ENCODE results near the gene SPSB3.
"Not testable (repeated sequence)": the region's sequence is repeated elsewhere in the genome, so short reads cannot be mapped to it uniquely, and the experiment has no call there.

Gene SPSB3

GRCh38 chr16:1808691-1809090 lies 26.3 kb upstream of the SPSB3 start:
- no peak overlapping the region for H3K27ac ChIP-seq
- H3K4me3 ChIP-seq, result no peak overlapping the region
- TF ChIP-seq, protein P1, sequence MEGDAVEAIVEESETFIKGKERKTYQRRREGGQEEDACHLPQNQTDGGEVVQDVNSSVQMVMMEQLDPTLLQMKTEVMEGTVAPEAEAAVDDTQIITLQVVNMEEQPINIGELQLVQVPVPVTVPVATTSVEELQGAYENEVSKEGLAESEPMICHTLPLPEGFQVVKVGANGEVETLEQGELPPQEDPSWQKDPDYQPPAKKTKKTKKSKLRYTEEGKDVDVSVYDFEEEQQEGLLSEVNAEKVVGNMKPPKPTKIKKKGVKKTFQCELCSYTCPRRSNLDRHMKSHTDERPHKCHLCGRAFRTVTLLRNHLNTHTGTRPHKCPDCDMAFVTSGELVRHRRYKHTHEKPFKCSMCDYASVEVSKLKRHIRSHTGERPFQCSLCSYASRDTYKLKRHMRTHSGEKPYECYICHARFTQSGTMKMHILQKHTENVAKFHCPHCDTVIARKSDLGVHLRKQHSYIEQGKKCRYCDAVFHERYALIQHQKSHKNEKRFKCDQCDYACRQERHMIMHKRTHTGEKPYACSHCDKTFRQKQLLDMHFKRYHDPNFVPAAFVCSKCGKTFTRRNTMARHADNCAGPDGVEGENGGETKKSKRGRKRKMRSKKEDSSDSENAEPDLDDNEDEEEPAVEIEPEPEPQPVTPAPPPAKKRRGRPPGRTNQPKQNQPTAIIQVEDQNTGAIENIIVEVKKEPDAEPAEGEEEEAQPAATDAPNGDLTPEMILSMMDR (IDR thresholded peaks at IDR 0.05), result no peak
- DNase-seq (ENCODE audit: low spot score), result no peak

DNA sequence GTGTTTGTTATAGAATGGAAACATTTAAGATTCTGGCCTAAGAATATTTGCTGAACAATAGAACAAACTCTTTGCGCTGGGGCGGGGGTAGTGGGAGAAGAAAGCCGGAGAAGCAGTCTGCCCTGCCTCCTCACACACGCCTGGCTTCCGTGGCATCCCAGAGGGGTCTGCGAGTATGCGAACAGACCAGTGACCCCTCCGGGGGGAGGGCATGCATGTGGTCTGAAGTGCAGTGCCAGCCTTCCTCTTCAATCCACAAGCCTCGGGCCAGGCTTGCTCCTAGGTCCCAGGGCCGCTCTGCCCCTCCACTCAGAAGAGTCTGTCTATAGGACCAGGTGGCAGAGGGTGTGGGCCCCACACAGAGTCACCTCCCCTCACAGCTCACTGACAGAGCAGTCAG lies 25.3 kb upstream of the SPSB3 start:
- TF ChIP-seq, protein P1 (IDR thresholded peaks at IDR 0.05), result no peak
- no peak overlapping the region for H3K4me3 ChIP-seq
- no peak for DNase-seq (ENCODE audit: low spot score)
- no peak overlapping the region for H3K27ac ChIP-seq

- TF ChIP-seq, protein P1 (IDR thresholded peaks at IDR 0.05), result no peak
- Histone ChIP-seq H3K4me3 (no peak overlapping the region), H3K27ac (no peak overlapping the region)
- DNase-seq (ENCODE audit: low spot score), result no peak
These were observed 18.3 kb upstream of the SPSB3 start for GRCh38 chr16:1800701-1801100.

DNA sequence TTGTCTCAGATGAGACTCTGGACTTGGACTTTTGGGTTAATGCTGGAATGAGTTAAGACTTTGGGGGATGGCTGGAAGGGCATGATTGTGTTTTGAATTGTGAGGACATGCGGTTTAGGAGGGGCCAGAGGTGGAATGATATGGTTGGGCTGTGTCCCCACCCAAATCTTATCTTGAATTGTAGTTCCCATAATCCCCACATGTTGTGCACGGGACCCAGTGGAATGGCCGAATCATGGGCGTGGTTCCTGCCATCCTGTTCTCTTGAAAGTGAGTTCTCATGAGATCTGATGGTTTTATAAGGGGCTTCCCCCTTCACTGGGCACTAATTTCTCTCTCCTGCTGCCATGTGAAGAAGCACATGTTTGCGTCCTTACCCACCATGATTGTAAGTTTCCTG lies 16.9 kb upstream of the SPSB3 start:
- H3K4me3 ChIP-seq; H3K27ac ChIP-seq; DNase-seq (ENCODE audit: low spot score): not testable (repeated sequence)

GRCh38 chr16:1794908-1795666 lies 12.7 kb upstream of the SPSB3 start:
- H3K27ac ChIP-seq, result no peak overlapping the region
- no peak overlapping the region for H3K4me3 ChIP-seq
- TF ChIP-seq, protein P1 (IDR thresholded peaks at IDR 0.05), result no peak
- DNase-seq (ENCODE audit: low spot score), result no peak

DNA sequence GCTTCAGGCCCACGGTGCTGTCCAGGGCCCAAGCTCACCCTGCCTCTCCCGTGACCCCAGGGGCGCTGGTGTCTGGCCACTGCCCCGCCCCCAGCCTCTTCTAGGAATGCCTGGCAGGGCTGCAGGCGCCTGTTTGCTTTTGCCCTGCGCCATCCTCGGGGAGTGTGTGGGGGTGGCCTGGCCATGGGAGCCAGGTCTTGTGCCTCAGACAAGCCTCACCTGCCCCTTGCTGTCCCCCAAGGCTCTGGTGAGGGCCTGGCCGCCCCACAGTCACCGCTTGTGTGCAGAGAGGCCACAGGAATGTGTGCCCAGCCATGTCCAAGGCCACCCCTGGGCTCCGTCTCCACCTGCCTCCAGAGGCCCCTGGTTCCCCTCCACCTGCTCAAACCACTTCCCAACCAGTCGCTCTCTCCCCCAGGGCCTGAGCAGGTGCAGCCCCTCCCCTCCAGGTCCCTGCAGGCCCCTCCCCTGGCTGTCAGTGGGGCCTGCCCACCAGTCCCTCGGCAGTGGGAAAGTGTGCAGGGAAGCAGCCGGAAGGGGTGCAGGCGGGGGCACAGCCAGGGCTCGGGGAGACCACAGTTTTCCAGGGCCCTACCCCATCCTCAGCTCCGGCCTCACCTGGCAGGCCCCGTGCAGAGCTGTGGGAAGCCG lies 12.0 kb upstream of the SPSB3 start:
- no peak for DNase-seq (ENCODE audit: low spot score)
- Histone ChIP-seq H3K4me3 (no peak overlapping the region), H3K27ac (no peak overlapping the region)
- TF ChIP-seq, protein P1 (IDR thresholded peaks at IDR 0.05), result no peak

GRCh38 chr16:1793578-1794220 lies 11.3 kb upstream of the SPSB3 start, which contains the start of gene IGFALS:
Gene IGFALS, minus strand, starts transcription at chr16:1793705. Its CDS starts 53 bp downstream, at chr16:1793652.
- TF ChIP-seq, protein P1 (IDR thresholded peaks at IDR 0.05), result no peak
- no peak within 1 kb of the TSS for H3K4me3 ChIP-seq
- DNase-seq (ENCODE audit: low spot score), result no peak
- H3K27ac ChIP-seq, result no peak within 1 kb of the TSS
